Endothelial cell (in vitro differentiated cells): ENCODE results near the gene OSR1. TPM values are rescaled to one million over a fixed set of nuclear protein-coding genes. Genes with fewer than 3 reads are reported as not detected.
"Not testable (repeated sequence)": the region's sequence is repeated elsewhere in the genome, so short reads cannot be mapped to it uniquely, and the experiment has no call there.

Experiments used
- DNase-seq: peaks from one replicate; pipeline ENCODE4 v3.0.0; 2021; ENCODE audit warnings: low spot score
- H3K27ac Mint-ChIP-seq: one replicate; pipeline ENCODE4 v1.8.0; 2021; ENCODE audit warnings: mixed read lengths, inconsistent platforms; ENCODE audit not compliant: unreplicated experiment
- H3K27me3 Mint-ChIP-seq: one replicate; pipeline ENCODE4 v1.8.0; 2021; ENCODE audit warnings: mild to moderate bottlenecking, moderate library complexity, mixed read lengths, inconsistent platforms; ENCODE audit not compliant: unreplicated experiment
- H3K36me3 Mint-ChIP-seq: one replicate; pipeline ENCODE4 v1.8.0; 2021; ENCODE audit warnings: mild to moderate bottlenecking, low read depth, mixed read lengths, inconsistent platforms; ENCODE audit not compliant: unreplicated experiment
- H3K4me1 Mint-ChIP-seq: one replicate; pipeline ENCODE4 v1.8.0; 2021; ENCODE audit warnings: mild to moderate bottlenecking, mixed read lengths, inconsistent platforms; ENCODE audit not compliant: unreplicated experiment
- H3K4me3 Mint-ChIP-seq: one replicate; pipeline ENCODE4 v1.8.0; 2021; ENCODE audit warnings: mild to moderate bottlenecking, mixed read lengths, inconsistent platforms; ENCODE audit not compliant: unreplicated experiment
- H3K9me3 Mint-ChIP-seq: one replicate; pipeline ENCODE4 v1.8.0; 2021; ENCODE audit warnings: mixed read lengths, inconsistent platforms; ENCODE audit not compliant: unreplicated experiment
- CTCF ChIP-seq: fragments of 200-600 bp; sonication (generic); IDR thresholded peaks from one replicate; pipeline ENCODE4 v1.5.0; 2021; ENCODE audit warnings: antibody characterized with exemption; ENCODE audit not compliant: unreplicated experiment
- long read RNA-seq: library from polyadenylated mRNA; unstranded; transcript quantifications from one replicate; pipeline ENCODE4 v2.0.0, GENCODE V29; 2020; ENCODE audit not compliant: unreplicated experiment
- total RNA-seq: library from RNA; stranded (reverse); fragmentation: NEBNext Ultra II Directional; extraction: Animal tissue kit (Norgen Biotek cat#: 25700); gene quantifications from one replicate; pipeline ENCODE4 v1.2.1, GENCODE V29; 2021; ENCODE audit not compliant: unreplicated experiment

The OSR1 gene
- 0.26 TPM for total RNA-seq
- long read RNA-seq = 0 reads

GRCh38 chr2:19358242-19359020 lies at the start of gene OSR1:
OSR1 (minus strand) TSS chr2:19358623; CDS start chr2:19353805, 4,818 bp downstream.
- H3K27ac Mint-ChIP-seq = no peak within 1 kb of the TSS

GRCh38 chr2:19403785-19404184 lies 45.4 kb upstream of the OSR1 start:
- no peaks in the 10 kb centered on the region for H3K36me3 Mint-ChIP-seq
- no peaks in the 10 kb centered on the region for H3K9me3 Mint-ChIP-seq
- no peak for DNase-seq
- no peaks in the 10 kb centered on the region for H3K27me3 Mint-ChIP-seq
- H3K27ac Mint-ChIP-seq = no peak overlapping the region
- TF ChIP-seq CTCF = no peak
- H3K4me3 Mint-ChIP-seq = no peak overlapping the region
- H3K4me1 Mint-ChIP-seq = no peaks in the 10 kb centered on the region

More at GRCh38 chr2:19358242-19359020, at the start of gene OSR1:
- Mint-ChIP-seq H3K27me3 (peaks cover 46% of the 10 kb centered on the region), H3K9me3 (no peaks in the 10 kb centered on the region), H3K36me3 (no peaks in the 10 kb centered on the region), H3K4me3 (peak within 1 kb of the TSS; percentile 71), H3K4me1 (peaks cover 26% of the 10 kb centered on the region)
- DNase-seq = no peak
- no peak for TF ChIP-seq CTCF

GRCh38 chr2:19392191-19392590 lies 33.8 kb upstream of the OSR1 start:
- Mint-ChIP-seq H3K27ac (no peak overlapping the region), H3K4me1 (no peaks in the 10 kb centered on the region), H3K27me3 (no peaks in the 10 kb centered on the region), H3K9me3 (no peaks in the 10 kb centered on the region), H3K36me3 (no peaks in the 10 kb centered on the region), H3K4me3 (no peak overlapping the region)
- no peak for DNase-seq
- no peak for TF ChIP-seq CTCF

- H3K9me3 Mint-ChIP-seq, H3K4me1 Mint-ChIP-seq, H3K4me3 Mint-ChIP-seq, H3K27me3 Mint-ChIP-seq, H3K27ac Mint-ChIP-seq, DNase-seq, H3K36me3 Mint-ChIP-seq: not testable (repeated sequence)
These were observed 31.0 kb upstream of the OSR1 start for GRCh38 chr2:19389469-19389868.

GRCh38 chr2:19380532-19380931 lies 22.1 kb upstream of the OSR1 start:
- Mint-ChIP-seq H3K9me3 (no peaks in the 10 kb centered on the region), H3K27ac (no peak overlapping the region), H3K36me3 (no peaks in the 10 kb centered on the region), H3K27me3 (no peaks in the 10 kb centered on the region), H3K4me3 (no peak overlapping the region), H3K4me1 (peaks cover 2% of the 10 kb centered on the region)
- DNase-seq = no peak
- TF ChIP-seq CTCF = no peak
